ENCODE data around the gene SRPK2. TPM values are rescaled to one million over a fixed set of nuclear protein-coding genes. Genes with fewer than 3 reads are reported as not detected.
A peak's percentile ranks its signal among the peaks of the same experiment; 100 is the strongest.

The SRPK2 gene
- total RNA-seq, 2 donors from 2014 or later = 60.3 to 76.2 TPM

GRCh38 chr7:105157278-105157677 is 231.4 kb downstream of the SRPK2 start:
- H3K27ac Mint-ChIP-seq = no peak overlapping the region

GRCh38 chr7:105156731-105157130 is 232.0 kb downstream of the SRPK2 start:
- no peaks in the 10 kb centered on the region for H3K9me3 Mint-ChIP-seq
- H3K27me3 ChIP-seq (ENCODE audit: control insufficient read depth, insufficient read depth, low read length, poor library complexity, severe bottlenecking) = no peaks in the 10 kb centered on the region
- H3K4me3 ChIP-seq (ENCODE audit: low read length) = no peak overlapping the region
- WGBS, 2 experiments (ENCODE audit: insufficient coverage in 1 of 2, insufficient read length in 1 of 2) = 98 to 100% methylated on average over 1 to 2 of the region's 2 CpGs
- no peak overlapping the region for H3K27ac ChIP-seq (ENCODE audit: low read depth, low read length)
- no peaks in the 10 kb centered on the region for H3K4me1 Mint-ChIP-seq
- no peak overlapping the region for H3K9ac ChIP-seq (ENCODE audit: extremely low read depth, low read length, poor library complexity, severe bottlenecking)
- H3K27ac Mint-ChIP-seq = no peak overlapping the region
- DNase-seq = no peak
- H3K27me3 Mint-ChIP-seq (ENCODE audit: insufficient read depth) = no peaks in the 10 kb centered on the region
- H3K4me3 Mint-ChIP-seq = no peak overlapping the region
- H3K36me3 Mint-ChIP-seq (ENCODE audit: low read depth) = peaks cover 6% of the 10 kb centered on the region
- TF ChIP-seq CTCF (conservative IDR thresholded peaks at IDR 0.05) = no peak
- H3K4me1 ChIP-seq (ENCODE audit: control insufficient read depth, insufficient read depth, low read length) = no peaks in the 10 kb centered on the region
- H3K9me3 ChIP-seq (ENCODE audit: control insufficient read depth, low read length) = no peaks in the 10 kb centered on the region
- peaks cover 16% of the 10 kb centered on the region for H3K36me3 ChIP-seq (ENCODE audit: control insufficient read depth, insufficient read depth, low read length)

More at GRCh38 chr7:105157278-105157677, 231.4 kb downstream of the SRPK2 start:
- Mint-ChIP-seq H3K4me3 (no peak overlapping the region), H3K36me3 (ENCODE audit: low read depth) (peaks cover 6% of the 10 kb centered on the region), H3K4me1 (no peaks in the 10 kb centered on the region), H3K27me3 (ENCODE audit: insufficient read depth) (no peaks in the 10 kb centered on the region), H3K9me3 (no peaks in the 10 kb centered on the region)
- no peak overlapping the region for H3K27ac ChIP-seq (ENCODE audit: low read depth, low read length)
- DNase-seq = no peak
- H3K4me1 ChIP-seq (ENCODE audit: control insufficient read depth, insufficient read depth, low read length) = no peaks in the 10 kb centered on the region
- 94 to 95% methylated on average over 2 of the region's 3 CpGs for WGBS, 2 experiments (ENCODE audit: insufficient coverage in 1 of 2, insufficient read length in 1 of 2)
- no peaks in the 10 kb centered on the region for H3K27me3 ChIP-seq (ENCODE audit: control insufficient read depth, insufficient read depth, low read length, poor library complexity, severe bottlenecking)
- H3K4me3 ChIP-seq (ENCODE audit: low read length) = no peak overlapping the region
- H3K9ac ChIP-seq (ENCODE audit: extremely low read depth, low read length, poor library complexity, severe bottlenecking) = no peak overlapping the region
- H3K36me3 ChIP-seq (ENCODE audit: control insufficient read depth, insufficient read depth, low read length) = peaks cover 16% of the 10 kb centered on the region
- no peaks in the 10 kb centered on the region for H3K9me3 ChIP-seq (ENCODE audit: control insufficient read depth, low read length)
- TF ChIP-seq CTCF (conservative IDR thresholded peaks at IDR 0.05) = no peak

GRCh38 chr7:105154084-105154483 is 234.6 kb downstream of the SRPK2 start:
- Histone ChIP-seq H3K4me1 (ENCODE audit: control insufficient read depth, insufficient read depth, low read length) (no peaks in the 10 kb centered on the region), H3K4me3 (ENCODE audit: low read length) (no peak overlapping the region), H3K36me3 (ENCODE audit: control insufficient read depth, insufficient read depth, low read length) (peaks cover 9% of the 10 kb centered on the region), H3K27me3 (ENCODE audit: control insufficient read depth, insufficient read depth, low read length, poor library complexity, severe bottlenecking) (no peaks in the 10 kb centered on the region), H3K27ac (ENCODE audit: low read depth, low read length) (no peak overlapping the region), H3K9ac (ENCODE audit: extremely low read depth, low read length, poor library complexity, severe bottlenecking) (no peak overlapping the region), H3K9me3 (ENCODE audit: control insufficient read depth, low read length) (no peaks in the 10 kb centered on the region)
- Mint-ChIP-seq H3K9me3 (no peaks in the 10 kb centered on the region), H3K4me3 (no peak overlapping the region), H3K27me3 (ENCODE audit: insufficient read depth) (no peaks in the 10 kb centered on the region), H3K36me3 (ENCODE audit: low read depth) (peaks cover 3% of the 10 kb centered on the region), H3K4me1 (no peaks in the 10 kb centered on the region), H3K27ac (peak overlapping the region; percentile 64)
- no peak for DNase-seq
- no peak for TF ChIP-seq CTCF (conservative IDR thresholded peaks at IDR 0.05)
- 91 to 100% methylated on average over 1 to 2 of the region's 2 CpGs for WGBS, 2 experiments (ENCODE audit: insufficient coverage in 1 of 2, insufficient read length in 1 of 2)
